Measurements from ENCODE around the gene SLC48A1. TPM values are rescaled to one million over a fixed set of nuclear protein-coding genes. Genes with fewer than 3 reads are reported as not detected.
A peak's percentile ranks its signal among the peaks of the same experiment; 100 is the strongest.

The SLC48A1 gene
- total and polyA plus RNA-seq, 3 experiments from 2014 or later: 9.1 to 11.5 (median 10.9) TPM

- H3K4me1 Mint-ChIP-seq: peaks cover 26 to 44% (median 39%) of the 10 kb centered on the region in 3 donors
- Histone ChIP-seq H3K9me3 (ENCODE audit: low read length) (no peaks in the 10 kb centered on the region), H3K4me3 (ENCODE audit: low read length) (no peak overlapping the region), H3K27ac (ENCODE audit: low read depth, low read length) (no peak overlapping the region), H3K36me3 (ENCODE audit: insufficient read depth, low read length) (peaks cover 37% of the 10 kb centered on the region), H3K4me1 (ENCODE audit: insufficient read depth, low read length) (peaks cover 44% of the 10 kb centered on the region), H3K27me3 (ENCODE audit: insufficient read depth, low read length, poor library complexity, severe bottlenecking) (no peaks in the 10 kb centered on the region)
- ChIA-PET CTCF (interaction anchor here (1.2 to 13.6 kb wide), 6 partner anchors 9 to 38 kb away, joined by 3 to 170 read pairs (median 8); partner anchors contain the start of gene SLC48A1), POLR2A (no interaction called here)
- H3K4me3 Mint-ChIP-seq: no peak overlapping the region
- H3K27ac Mint-ChIP-seq: peak overlapping the region in 1 of 8 donors; percentile 33
- DNase-seq: no peak
- peaks cover 3 to 64% (median 6%) of the 10 kb centered on the region in 3 donors for H3K36me3 Mint-ChIP-seq
- no peaks in the 10 kb centered on the region for H3K9me3 Mint-ChIP-seq
- no peaks in the 10 kb centered on the region for H3K27me3 Mint-ChIP-seq
Observed at GRCh38 chr12:47798382-47798948, 25.4 kb downstream of the SLC48A1 start.

GRCh38 chr12:47799357-47799955, 26.4 kb downstream of the SLC48A1 start:
- no peak overlapping the region for H3K4me3 Mint-ChIP-seq
- H3K27me3 ChIP-seq (ENCODE audit: insufficient read depth, low read length, poor library complexity, severe bottlenecking): no peaks in the 10 kb centered on the region
- H3K9me3 Mint-ChIP-seq: no peaks in the 10 kb centered on the region
- no peak overlapping the region for H3K4me3 ChIP-seq (ENCODE audit: low read length)
- POLR2A ChIA-PET: no interaction called here
- CTCF ChIA-PET: interaction anchor here (24.2 kb wide), 1 partner anchor 36 kb away, joined by 452 read pairs; no protein-coding TSS in a partner anchor
- H3K27ac ChIP-seq (ENCODE audit: low read depth, low read length): no peak overlapping the region
- peak overlapping the region in 4 of 8 donors; percentile 64 to 75 (median 68) for H3K27ac Mint-ChIP-seq
- no peaks in the 10 kb centered on the region for H3K9me3 ChIP-seq (ENCODE audit: low read length)
- peaks cover 0 to 58% (median 3%) of the 10 kb centered on the region in 3 donors for H3K36me3 Mint-ChIP-seq
- peaks cover 28% of the 10 kb centered on the region for H3K36me3 ChIP-seq (ENCODE audit: insufficient read depth, low read length)
- H3K27me3 Mint-ChIP-seq: no peaks in the 10 kb centered on the region
- no peak for DNase-seq
- H3K4me1 Mint-ChIP-seq: peaks cover 36 to 54% (median 49%) of the 10 kb centered on the region in 3 donors
- peaks cover 54% of the 10 kb centered on the region for H3K4me1 ChIP-seq (ENCODE audit: insufficient read depth, low read length)

- Mint-ChIP-seq H3K27me3 (no peaks in the 10 kb centered on the region), H3K4me1 (peaks cover 47 to 66% (median 60%) of the 10 kb centered on the region in 3 donors), H3K9me3 (no peaks in the 10 kb centered on the region), H3K4me3 (peak overlapping the region in 1 of 7 donors; percentile 32), H3K27ac (peak overlapping the region in 6 of 8 donors; percentile 3 to 93 (median 81)), H3K36me3 (peaks cover 0 to 61% (median 3%) of the 10 kb centered on the region in 3 donors)
- ChIA-PET CTCF (interaction anchor here (0.9 to 24.2 kb wide), 4 partner anchors 16 to 34 kb away, joined by 4 to 452 read pairs (median 4); no protein-coding TSS in a partner anchor), POLR2A (interaction anchor here (1.3 kb wide), 1 partner anchor 18 kb away, joined by 3 read pairs; no protein-coding TSS in a partner anchor)
- Histone ChIP-seq H3K4me3 (ENCODE audit: low read length) (no peak overlapping the region), H3K9me3 (ENCODE audit: low read length) (no peaks in the 10 kb centered on the region), H3K27ac (ENCODE audit: low read depth, low read length) (no peak overlapping the region), H3K27me3 (ENCODE audit: insufficient read depth, low read length, poor library complexity, severe bottlenecking) (no peaks in the 10 kb centered on the region), H3K4me1 (ENCODE audit: insufficient read depth, low read length) (peaks cover 65% of the 10 kb centered on the region), H3K36me3 (ENCODE audit: insufficient read depth, low read length) (peaks cover 21% of the 10 kb centered on the region)
- DNase-seq: no peak
Observed at GRCh38 chr12:47800582-47800981, 27.5 kb downstream of the SLC48A1 start.

GRCh38 chr12:47801170-47801903, 28.3 kb downstream of the SLC48A1 start:
- no peaks in the 10 kb centered on the region for H3K9me3 ChIP-seq (ENCODE audit: low read length)
- H3K4me1 ChIP-seq (ENCODE audit: insufficient read depth, low read length): peaks cover 73% of the 10 kb centered on the region
- no peak overlapping the region for H3K4me3 ChIP-seq (ENCODE audit: low read length)
- H3K36me3 ChIP-seq (ENCODE audit: insufficient read depth, low read length): peaks cover 25% of the 10 kb centered on the region
- no peak overlapping the region for H3K27ac ChIP-seq (ENCODE audit: low read depth, low read length)
- Mint-ChIP-seq H3K27me3 (no peaks in the 10 kb centered on the region), H3K36me3 (peaks cover 0 to 59% (median 3%) of the 10 kb centered on the region in 3 donors), H3K4me1 (peaks cover 54 to 73% (median 68%) of the 10 kb centered on the region in 3 donors), H3K9me3 (no peaks in the 10 kb centered on the region), H3K27ac (peak overlapping the region; percentile 49 to 93 (median 81)), H3K4me3 (no peak overlapping the region)
- CTCF ChIA-PET: interaction anchor here (0.9 to 24.2 kb wide), 5 partner anchors 16 to 34 kb away, joined by 4 to 452 read pairs (median 5); no protein-coding TSS in a partner anchor
- DNase-seq: no peak
- POLR2A ChIA-PET: interaction anchor here (1.0 to 1.7 kb wide), 3 partner anchors 10 to 17 kb away, joined by 3 to 4 read pairs (median 4); no protein-coding TSS in a partner anchor
- H3K27me3 ChIP-seq (ENCODE audit: insufficient read depth, low read length, poor library complexity, severe bottlenecking): no peaks in the 10 kb centered on the region

- H3K27ac ChIP-seq (ENCODE audit: low read depth, low read length): no peak overlapping the region
- ChIA-PET POLR2A (interaction anchor here (1.0 to 1.7 kb wide), 3 partner anchors 10 to 16 kb away, joined by 3 to 4 read pairs (median 4); no protein-coding TSS in a partner anchor), CTCF (interaction anchor here (0.7 to 24.2 kb wide), 5 partner anchors 15 to 58 kb away, joined by 4 to 452 read pairs (median 5); no protein-coding TSS in a partner anchor)
- H3K4me3 ChIP-seq (ENCODE audit: low read length): no peak overlapping the region
- Mint-ChIP-seq H3K4me3 (peak overlapping the region in 2 of 7 donors; percentile 27 to 35), H3K27ac (peak overlapping the region in 7 of 8 donors; percentile 49 to 90 (median 71)), H3K36me3 (peaks cover 0 to 54% (median 3%) of the 10 kb centered on the region in 3 donors), H3K9me3 (no peaks in the 10 kb centered on the region), H3K4me1 (peaks cover 59 to 79% (median 73%) of the 10 kb centered on the region in 3 donors), H3K27me3 (no peaks in the 10 kb centered on the region)
- DNase-seq: no peak
- no peaks in the 10 kb centered on the region for H3K9me3 ChIP-seq (ENCODE audit: low read length)
- H3K27me3 ChIP-seq (ENCODE audit: insufficient read depth, low read length, poor library complexity, severe bottlenecking): no peaks in the 10 kb centered on the region
- peaks cover 22% of the 10 kb centered on the region for H3K36me3 ChIP-seq (ENCODE audit: insufficient read depth, low read length)
- H3K4me1 ChIP-seq (ENCODE audit: insufficient read depth, low read length): peaks cover 78% of the 10 kb centered on the region
Observed at GRCh38 chr12:47801904-47802246, 28.8 kb downstream of the SLC48A1 start.

- POLR2A ChIA-PET: interaction anchor here (1.0 to 1.7 kb wide), 2 partner anchors 9 to 11 kb away, joined by 4 read pairs; no protein-coding TSS in a partner anchor
- Histone ChIP-seq H3K4me1 (ENCODE audit: insufficient read depth, low read length) (peaks cover 82% of the 10 kb centered on the region), H3K9me3 (ENCODE audit: low read length) (no peaks in the 10 kb centered on the region), H3K36me3 (ENCODE audit: insufficient read depth, low read length) (peaks cover 19% of the 10 kb centered on the region), H3K27me3 (ENCODE audit: insufficient read depth, low read length, poor library complexity, severe bottlenecking) (no peaks in the 10 kb centered on the region), H3K4me3 (ENCODE audit: low read length) (no peak overlapping the region), H3K27ac (ENCODE audit: low read depth, low read length) (no peak overlapping the region)
- H3K27me3 Mint-ChIP-seq: no peaks in the 10 kb centered on the region
- peaks cover 63 to 83% (median 78%) of the 10 kb centered on the region in 3 donors for H3K4me1 Mint-ChIP-seq
- CTCF ChIA-PET: interaction anchor here (0.7 to 24.2 kb wide), 4 partner anchors 15 to 58 kb away, joined by 4 to 452 read pairs (median 6); no protein-coding TSS in a partner anchor
- peak overlapping the region in 1 of 7 donors; percentile 35 for H3K4me3 Mint-ChIP-seq
- H3K9me3 Mint-ChIP-seq: no peaks in the 10 kb centered on the region
- H3K36me3 Mint-ChIP-seq: peaks cover 0 to 50% (median 4%) of the 10 kb centered on the region in 3 donors
- DNase-seq: no peak
- peak overlapping the region; percentile 34 to 89 (median 66) for H3K27ac Mint-ChIP-seq
Observed at GRCh38 chr12:47802312-47802711, 29.3 kb downstream of the SLC48A1 start.

GRCh38 chr12:47803191-47803875, 30.3 kb downstream of the SLC48A1 start:
- no peak overlapping the region for H3K4me3 ChIP-seq (ENCODE audit: low read length)
- H3K27me3 ChIP-seq (ENCODE audit: insufficient read depth, low read length, poor library complexity, severe bottlenecking): no peaks in the 10 kb centered on the region
- peak overlapping the region in 3 of 7 donors; percentile 16 to 75 (median 26) for H3K4me3 Mint-ChIP-seq
- peaks cover 0 to 2% of the 10 kb centered on the region in 2 donors for H3K27me3 Mint-ChIP-seq
- peaks cover 71 to 89% (median 84%) of the 10 kb centered on the region in 3 donors for H3K4me1 Mint-ChIP-seq
- DNase-seq: no peak
- peaks cover 87% of the 10 kb centered on the region for H3K4me1 ChIP-seq (ENCODE audit: insufficient read depth, low read length)
- CTCF ChIA-PET: interaction anchor here (1.2 to 24.2 kb wide), 2 partner anchors 16 to 32 kb away, joined by 3 to 452 read pairs; partner anchors contain the start of gene HDAC7
- H3K27ac Mint-ChIP-seq: peak overlapping the region; percentile 30 to 97 (median 80)
- no peaks in the 10 kb centered on the region for H3K9me3 Mint-ChIP-seq
- no peak overlapping the region for H3K27ac ChIP-seq (ENCODE audit: low read depth, low read length)
- POLR2A ChIA-PET: no interaction called here
- peaks cover 0 to 44% (median 1%) of the 10 kb centered on the region in 3 donors for H3K36me3 Mint-ChIP-seq
- H3K9me3 ChIP-seq (ENCODE audit: low read length): no peaks in the 10 kb centered on the region
- peaks cover 11% of the 10 kb centered on the region for H3K36me3 ChIP-seq (ENCODE audit: insufficient read depth, low read length)
